GM10248 (cell line): ENCODE results near the gene RASA4B.
"Not testable (repeated sequence)": the region's sequence is repeated elsewhere in the genome, so short reads cannot be mapped to it uniquely, and the experiment has no call there.

Source experiments
- CTCF ChIA-PET: fragments of 300-600 bp; sonication (Branson Sonifier 250); formaldehyde crosslinking; extraction: SDS; loops from one replicate; lab custom pipeline; 2021; ENCODE audit warnings: antibody characterized with exemption; lab: Yijun Ruan, JAX
- POLR2A ChIA-PET: fragments of 350-650 bp; sonication (Branson Sonifier 250); formaldehyde crosslinking; extraction: SDS; loops from one replicate; lab custom pipeline; 2020; ENCODE audit warnings: antibody characterized with exemption; lab: Yijun Ruan, JAX
- DNase-seq: peaks from one replicate; pipeline ENCODE4 v3.0.0; 2012; ENCODE audit errors: extremely low spot score
- CTCF ChIP-seq: IDR thresholded peaks from 2 replicates; pipeline ENCODE4 v1.5.1; 2012; ENCODE audit warnings: mild to moderate bottlenecking, low read depth; ENCODE audit errors: extremely low read depth, missing control alignments, control extremely low read depth

RASA4B gene

GRCh38 chr7:102457352-102457924 is 60.1 kb downstream of the RASA4B start:
- ChIA-PET CTCF (interaction anchor here (1.2 to 2.8 kb wide), 4 partner anchors 9 to 45 kb away, joined by 3 to 12 read pairs (median 5); no protein-coding TSS in a partner anchor), POLR2A (interaction anchor here (1.5 kb wide), 1 partner anchor 9 kb away, joined by 3 read pairs; no protein-coding TSS in a partner anchor)
- TF ChIP-seq CTCF = no peak

GRCh38 chr7:102456327-102456726 is 61.2 kb downstream of the RASA4B start:
- POLR2A ChIA-PET = interaction anchor here (0.6 to 1.5 kb wide), 2 partner anchors 8 to 11 kb away, joined by 3 to 4 read pairs; no protein-coding TSS in a partner anchor
- CTCF ChIA-PET = interaction anchor here (1.0 to 3.1 kb wide), 6 partner anchors 10 to 65 kb away, joined by 3 to 12 read pairs (median 4); no protein-coding TSS in a partner anchor
- no peak for DNase-seq
- no peak for TF ChIP-seq CTCF

More at GRCh38 chr7:102457352-102457924, 60.1 kb downstream of the RASA4B start:
- DNase-seq = no peak

GRCh38 chr7:102455596-102455995 is 62.0 kb downstream of the RASA4B start:
- ChIA-PET CTCF (interaction anchor here (0.7 to 3.1 kb wide), 6 partner anchors 11 to 65 kb away, joined by 3 to 12 read pairs (median 4); no protein-coding TSS in a partner anchor), POLR2A (no interaction called here)
- TF ChIP-seq CTCF = no peak
- DNase-seq = no peak

DNA sequence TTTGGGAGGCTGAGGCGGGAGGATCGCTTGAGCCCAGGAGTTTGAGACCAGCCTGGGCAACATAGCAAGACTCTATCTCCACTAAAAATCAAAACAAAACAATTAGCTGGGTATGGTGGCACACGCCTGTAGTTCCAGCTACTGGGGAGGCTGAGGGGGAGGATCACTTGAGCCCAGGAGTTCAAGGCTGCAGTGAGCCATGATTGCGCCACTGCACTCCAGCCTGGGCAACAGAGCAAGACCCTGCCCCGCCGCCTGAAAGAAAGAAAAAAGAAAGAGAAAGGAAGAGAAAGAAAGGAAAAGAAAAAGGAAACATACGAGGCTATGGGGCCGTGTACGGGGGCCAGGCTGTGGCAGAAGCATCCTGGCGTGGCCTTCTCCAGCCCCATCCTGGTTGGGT is 62.6 kb downstream of the RASA4B start:
- POLR2A ChIA-PET, DNase-seq: not testable (repeated sequence)
- CTCF ChIA-PET = interaction anchor here (0.7 to 3.1 kb wide), 2 partner anchors 12 to 53 kb away, joined by 3 to 12 read pairs; no protein-coding TSS in a partner anchor

GRCh38 chr7:102454468-102454867 is 63.1 kb downstream of the RASA4B start:
- ChIA-PET POLR2A (no interaction called here), CTCF (interaction anchor here (1.0 to 3.1 kb wide), 2 partner anchors 10 to 12 kb away, joined by 4 to 12 read pairs; no protein-coding TSS in a partner anchor)
- no peak for TF ChIP-seq CTCF
- DNase-seq = no peak

GRCh38 chr7:102453319-102453718 is 64.3 kb downstream of the RASA4B start:
- no peak for DNase-seq
- ChIA-PET CTCF (interaction anchor here (1.6 to 3.1 kb wide), 2 partner anchors 13 to 49 kb away, joined by 5 to 12 read pairs; no protein-coding TSS in a partner anchor), POLR2A (no interaction called here)

More at GRCh38 chr7:102453319-102453718, 64.3 kb downstream of the RASA4B start:
- no peak for TF ChIP-seq CTCF
